ENCODE results near the gene SAPCD1.
"Not testable (repeated sequence)": the region's sequence is repeated elsewhere in the genome, so short reads cannot be mapped to it uniquely, and the experiment has no call there.

The SAPCD1 gene

GRCh38 chr6:31801031-31801927 is 38.8 kb downstream of the SAPCD1 start:
- not testable (repeated sequence) for DNase-seq (ENCODE audit: low spot score)

DNA sequence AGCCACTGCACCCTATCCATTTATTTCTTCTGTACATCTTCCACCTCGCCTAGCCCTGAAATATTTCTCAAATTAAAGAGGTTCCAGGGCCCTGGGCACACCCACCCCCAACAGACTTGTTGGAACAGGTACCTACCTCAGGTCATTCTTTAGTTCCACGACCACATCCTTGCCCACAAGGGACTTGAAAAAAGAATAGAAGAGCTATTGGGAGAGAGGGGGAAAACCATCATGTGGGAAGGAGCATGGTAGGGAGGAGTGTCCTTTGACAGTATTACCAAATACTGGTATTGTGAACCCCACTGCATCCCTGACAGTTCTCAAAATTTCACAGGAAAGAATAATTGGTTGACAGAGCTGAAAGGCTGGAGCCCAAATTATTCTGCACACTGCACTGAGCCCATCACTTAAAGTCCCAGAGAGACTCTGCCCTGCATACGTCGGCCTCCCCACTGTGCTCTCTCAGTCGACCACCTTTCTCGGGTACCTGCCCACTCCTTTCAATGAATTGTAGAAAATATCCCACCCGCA is 43.5 kb downstream of the SAPCD1 start:
- DNase-seq (ENCODE audit: low spot score), result no peak

DNA sequence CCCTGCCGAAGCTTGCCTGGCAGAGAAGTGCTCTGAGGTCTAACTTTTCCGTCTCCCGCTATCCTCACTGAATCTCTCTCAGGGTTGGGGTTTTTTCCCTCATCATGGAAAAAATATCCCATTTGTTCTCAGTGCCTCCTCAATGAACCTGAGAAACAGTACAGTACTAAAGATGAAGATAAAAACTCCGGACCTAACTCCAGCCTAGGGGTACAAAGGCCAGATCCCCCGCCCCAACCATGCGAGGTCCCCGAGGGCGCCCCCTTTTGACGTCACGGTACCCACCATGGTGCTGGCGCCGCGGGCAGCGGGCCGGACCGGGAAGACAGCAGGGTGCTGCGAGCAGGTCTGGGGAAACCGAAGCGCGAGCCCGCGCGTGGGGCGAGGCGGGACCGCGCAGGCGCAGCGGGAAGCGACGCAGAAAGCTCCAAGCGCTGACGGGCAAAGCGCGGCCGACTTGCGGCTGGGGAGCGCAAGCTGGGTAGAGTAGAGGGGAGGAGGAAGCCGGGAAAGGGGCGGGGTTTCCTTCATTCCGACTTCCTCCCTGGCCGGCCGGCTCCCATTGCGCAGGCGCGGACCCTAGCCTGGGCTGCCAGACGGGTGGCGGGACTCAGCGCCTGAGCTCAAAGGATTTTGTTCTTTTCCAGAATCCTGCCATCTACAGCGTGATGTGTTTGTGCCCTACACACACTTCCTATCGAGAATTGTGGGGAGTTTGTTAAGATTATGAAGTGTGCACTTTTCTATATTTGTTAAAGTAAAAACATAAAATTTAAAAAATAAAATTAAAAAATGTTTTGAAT is 44.2 kb downstream of the SAPCD1 start, which contains the start of gene LSM2:
Gene LSM2 (minus strand): TSS at position 497 of the 803 bp plus-strand sequence. CDS start 209 bp downstream, at position 288.
- DNase-seq (ENCODE audit: low spot score), result peak; percentile 98

GRCh38 chr6:31808599-31808998 is 46.1 kb downstream of the SAPCD1 start:
- DNase-seq (ENCODE audit: low spot score), result not testable (repeated sequence)

DNA sequence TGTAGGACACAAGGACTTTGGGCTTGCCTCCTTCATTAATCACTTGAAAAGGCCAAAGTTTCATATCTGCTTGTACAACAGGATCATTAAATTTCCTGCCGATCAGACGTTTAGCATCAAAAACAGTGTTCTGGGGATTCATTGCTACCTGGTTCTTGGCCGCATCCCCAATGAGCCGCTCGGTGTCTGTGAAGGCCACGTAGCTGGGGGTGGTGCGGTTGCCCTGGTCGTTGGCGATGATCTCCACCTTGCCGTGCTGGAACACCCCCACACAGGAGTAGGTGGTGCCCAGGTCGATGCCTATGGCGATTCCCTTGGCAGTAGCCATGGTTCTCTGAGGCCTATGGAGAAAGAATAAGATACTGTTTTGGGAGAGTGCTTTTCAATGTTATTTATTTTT is 49.2 kb downstream of the SAPCD1 start:
- no peak for DNase-seq (ENCODE audit: low spot score)

- no peak for DNase-seq (ENCODE audit: low spot score)
Observed at GRCh38 chr6:31813465-31813849, 51.0 kb downstream of the SAPCD1 start.
